ENCODE measurements around the gene CAPZB. TPM values are rescaled to one million over a fixed set of nuclear protein-coding genes. Genes with fewer than 3 reads are reported as not detected.

The CAPZB gene
- total and polyA plus RNA-seq, 2 experiments from 2014 or later = 86.2 to 278 TPM

DNA sequence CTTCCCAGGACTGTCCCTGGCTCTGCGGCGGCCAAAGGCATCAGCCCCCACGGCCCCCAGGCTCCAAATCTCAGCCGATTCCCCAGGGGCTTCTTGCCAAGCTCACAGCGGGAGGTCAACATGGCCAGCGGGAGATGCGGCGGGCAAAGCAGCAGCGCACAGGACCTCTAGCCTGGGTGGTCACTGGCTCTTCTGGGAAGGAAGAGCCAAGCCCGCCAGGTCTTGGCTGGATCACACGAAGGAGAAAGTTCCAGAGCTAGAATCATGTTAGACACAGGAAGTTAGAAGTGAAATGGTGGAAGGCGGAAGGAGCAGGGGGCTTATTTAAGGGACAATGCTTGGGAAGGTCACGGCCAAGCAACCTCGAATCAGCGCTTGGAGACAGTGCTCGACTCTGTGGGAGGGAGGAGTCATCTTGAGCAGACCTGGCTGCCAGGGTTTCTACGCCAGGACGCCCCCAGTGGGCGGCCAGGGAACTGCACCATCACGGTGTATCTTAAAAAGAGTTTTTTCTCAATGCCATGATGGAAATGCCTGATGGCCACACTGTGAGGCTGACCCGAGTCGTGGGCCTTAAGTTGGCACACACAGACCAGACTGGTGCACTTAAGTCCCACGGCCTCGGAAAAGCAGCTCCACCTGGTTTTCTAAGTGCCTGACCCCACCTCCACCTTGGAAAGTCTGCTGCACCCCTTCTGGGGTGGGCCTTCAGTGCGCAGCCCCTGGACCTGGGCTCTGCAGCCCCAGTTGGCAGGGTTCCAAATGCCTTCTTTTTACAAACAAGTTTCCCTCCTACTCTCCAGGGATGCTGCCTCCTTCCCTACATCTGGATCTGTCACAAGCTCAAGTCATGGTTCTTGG, 143.9 kb downstream of the CAPZB start:
- Histone ChIP-seq H3K36me3 (peaks cover 22% of the 10 kb centered on the region), H3K9me3 (ENCODE audit: low read depth) (no peaks in the 10 kb centered on the region), H3K27ac (no peak overlapping the region), H3K4me3 (no peak overlapping the region), H3K27me3 (no peaks in the 10 kb centered on the region), H3K4me1 (ENCODE audit: low read depth) (no peaks in the 10 kb centered on the region)
- DNase-seq (ENCODE audit: low read depth in 1 of 2, low spot score in 1 of 2) = peak; percentile 81 to 82
- TF ChIP-seq, protein P1, sequence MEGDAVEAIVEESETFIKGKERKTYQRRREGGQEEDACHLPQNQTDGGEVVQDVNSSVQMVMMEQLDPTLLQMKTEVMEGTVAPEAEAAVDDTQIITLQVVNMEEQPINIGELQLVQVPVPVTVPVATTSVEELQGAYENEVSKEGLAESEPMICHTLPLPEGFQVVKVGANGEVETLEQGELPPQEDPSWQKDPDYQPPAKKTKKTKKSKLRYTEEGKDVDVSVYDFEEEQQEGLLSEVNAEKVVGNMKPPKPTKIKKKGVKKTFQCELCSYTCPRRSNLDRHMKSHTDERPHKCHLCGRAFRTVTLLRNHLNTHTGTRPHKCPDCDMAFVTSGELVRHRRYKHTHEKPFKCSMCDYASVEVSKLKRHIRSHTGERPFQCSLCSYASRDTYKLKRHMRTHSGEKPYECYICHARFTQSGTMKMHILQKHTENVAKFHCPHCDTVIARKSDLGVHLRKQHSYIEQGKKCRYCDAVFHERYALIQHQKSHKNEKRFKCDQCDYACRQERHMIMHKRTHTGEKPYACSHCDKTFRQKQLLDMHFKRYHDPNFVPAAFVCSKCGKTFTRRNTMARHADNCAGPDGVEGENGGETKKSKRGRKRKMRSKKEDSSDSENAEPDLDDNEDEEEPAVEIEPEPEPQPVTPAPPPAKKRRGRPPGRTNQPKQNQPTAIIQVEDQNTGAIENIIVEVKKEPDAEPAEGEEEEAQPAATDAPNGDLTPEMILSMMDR (IDR thresholded peaks at IDR 0.05; ENCODE audit: low read depth, low read length) = peak; percentile 94

DNA sequence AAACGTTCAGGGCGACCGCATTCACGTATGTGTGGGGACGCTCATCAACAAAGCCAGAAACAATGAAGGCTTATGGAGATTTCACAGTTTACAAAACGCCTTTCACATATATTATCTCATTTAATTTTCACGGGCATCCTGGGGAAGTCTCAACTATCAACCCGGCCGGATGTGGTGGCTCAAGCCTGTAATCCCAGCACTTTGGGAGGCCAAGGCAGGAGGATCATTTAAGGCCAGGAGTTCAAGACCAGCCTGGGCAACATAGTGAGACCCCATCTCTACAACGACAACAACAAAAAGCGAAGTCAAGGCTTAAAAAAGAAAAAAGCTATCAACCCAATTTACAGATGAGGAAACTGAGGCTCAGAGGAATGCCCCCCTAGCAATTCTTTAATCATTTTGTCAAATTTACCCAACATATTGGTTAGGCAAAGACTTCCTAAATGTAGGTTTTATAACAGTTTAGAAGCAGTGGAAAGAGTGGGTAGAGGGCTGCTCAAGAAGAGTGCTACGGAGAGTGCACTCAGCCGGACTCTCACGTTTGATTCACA, 144.9 kb downstream of the CAPZB start:
- Histone ChIP-seq H3K36me3 (peaks cover 22% of the 10 kb centered on the region), H3K27ac (no peak overlapping the region), H3K9me3 (ENCODE audit: low read depth) (no peaks in the 10 kb centered on the region), H3K4me1 (ENCODE audit: low read depth) (no peaks in the 10 kb centered on the region), H3K4me3 (no peak overlapping the region), H3K27me3 (no peaks in the 10 kb centered on the region)
- no peak for DNase-seq (ENCODE audit: low read depth in 1 of 2, low spot score in 1 of 2)
- TF ChIP-seq, protein P1 (IDR thresholded peaks at IDR 0.05; ENCODE audit: low read depth, low read length) = no peak

GRCh38 chr1:19339214-19339861, 146.0 kb downstream of the CAPZB start:
- H3K4me1 ChIP-seq (ENCODE audit: low read depth) = no peaks in the 10 kb centered on the region
- DNase-seq (ENCODE audit: low read depth in 1 of 2, low spot score in 1 of 2) = no peak
- H3K4me3 ChIP-seq = no peak overlapping the region
- peaks cover 17% of the 10 kb centered on the region for H3K36me3 ChIP-seq
- TF ChIP-seq, protein P1 (IDR thresholded peaks at IDR 0.05; ENCODE audit: low read depth, low read length) = no peak
- H3K27ac ChIP-seq = no peak overlapping the region
- no peaks in the 10 kb centered on the region for H3K27me3 ChIP-seq
- H3K9me3 ChIP-seq (ENCODE audit: low read depth) = no peaks in the 10 kb centered on the region

DNA sequence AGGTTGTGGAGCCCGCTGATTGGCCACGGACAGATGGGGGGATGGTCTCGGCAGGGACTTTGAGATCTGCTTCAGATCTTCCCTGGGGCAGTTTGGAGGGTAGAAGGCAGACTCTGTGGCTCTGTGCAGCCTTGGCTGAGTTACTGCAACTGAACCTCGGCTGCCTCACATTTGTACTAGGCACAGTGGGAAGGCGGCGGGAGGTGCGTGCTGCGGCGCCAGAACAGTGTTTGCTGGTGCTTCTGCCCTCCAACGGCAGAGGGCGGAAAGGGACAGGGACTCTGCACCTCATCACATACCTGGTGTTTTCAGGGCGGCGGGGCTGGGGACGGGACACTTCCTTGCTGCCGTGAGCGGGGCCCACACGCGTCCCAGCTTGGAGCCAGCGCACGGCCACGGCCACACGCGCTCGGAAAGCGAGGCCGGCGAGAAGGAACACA, 147.0 kb downstream of the CAPZB start:
- DNase-seq (ENCODE audit: low read depth in 1 of 2, low spot score in 1 of 2) = peak in 1 of 2 donors; percentile 68
- no peak overlapping the region for H3K4me3 ChIP-seq

GRCh38 chr1:19337289-19337688, 148.1 kb downstream of the CAPZB start:
- no peaks in the 10 kb centered on the region for H3K9me3 ChIP-seq (ENCODE audit: low read depth)
- no peaks in the 10 kb centered on the region for H3K27me3 ChIP-seq
- H3K27ac ChIP-seq = no peak overlapping the region
- TF ChIP-seq, protein P1 (IDR thresholded peaks at IDR 0.05; ENCODE audit: low read depth, low read length) = no peak
- H3K36me3 ChIP-seq = peaks cover under 1% of the 10 kb centered on the region
- DNase-seq (ENCODE audit: low read depth in 1 of 2, low spot score in 1 of 2) = no peak
- no peaks in the 10 kb centered on the region for H3K4me1 ChIP-seq (ENCODE audit: low read depth)
- H3K4me3 ChIP-seq = no peak overlapping the region

More for the DNA sequence above, 147.0 kb downstream of the CAPZB start:
- Histone ChIP-seq H3K27me3 (no peaks in the 10 kb centered on the region), H3K36me3 (peaks cover 9% of the 10 kb centered on the region), H3K27ac (no peak overlapping the region), H3K4me1 (ENCODE audit: low read depth) (no peaks in the 10 kb centered on the region), H3K9me3 (ENCODE audit: low read depth) (no peaks in the 10 kb centered on the region)
- TF ChIP-seq, protein P1 (IDR thresholded peaks at IDR 0.05; ENCODE audit: low read depth, low read length) = peak; percentile 7
